Mesenchymal stem cell (in vitro differentiated cells and primary cell): Measurements from ENCODE around the gene ACYP2.
A peak's percentile ranks its signal among the peaks of the same experiment; 100 is the strongest.

Source experiments
- DNase-seq: peaks from one replicate; pipeline ENCODE4 v3.0.0-alpha.2; 2013
- H2AFZ ChIP-seq: one replicate; pipeline ENCODE4 v1.6.1; 2013; ENCODE audit warnings: low read depth, mild to moderate bottlenecking, control low read depth, inconsistent platforms, low read length, moderate library complexity
- H2AK5ac ChIP-seq: 2 replicates; pipeline ENCODE4 v1.6.1; 2013; ENCODE audit warnings: low read length, moderate library complexity, mild to moderate bottlenecking, inconsistent platforms; ENCODE audit not compliant: severe bottlenecking
- H2BK120ac ChIP-seq: one replicate; pipeline ENCODE4 v1.6.1; 2013; ENCODE audit warnings: low read depth, mild to moderate bottlenecking, inconsistent platforms, low read length, moderate library complexity
- H2BK12ac ChIP-seq, 2 experiments: one replicate each; pipeline ENCODE4 v1.6.1; 2013; ENCODE audit warnings: inconsistent platforms in 2 of 2, low read length in 2 of 2, mild to moderate bottlenecking in 2 of 2, moderate library complexity in 2 of 2, control low read depth in 1 of 2
- H2BK15ac ChIP-seq: one replicate; pipeline ENCODE4 v1.6.1; 2013; ENCODE audit warnings: mild to moderate bottlenecking, low read depth, inconsistent platforms; ENCODE audit not compliant: poor library complexity, severe bottlenecking
- H2BK5ac ChIP-seq: 2 replicates; pipeline ENCODE4 v1.6.1; 2013; ENCODE audit warnings: low read depth, mild to moderate bottlenecking, low read length, control low read depth, inconsistent platforms; ENCODE audit not compliant: poor library complexity, severe bottlenecking
- H3K14ac ChIP-seq, 2 experiments: one replicate each; pipeline ENCODE4 v1.6.1; 2013; ENCODE audit warnings: inconsistent platforms in 2 of 2, low read length in 2 of 2, control low read depth in 1 of 2, mild to moderate bottlenecking in 1 of 2, moderate library complexity in 1 of 2
- H3K18ac ChIP-seq, 2 experiments: one replicate each; pipeline ENCODE4 v1.6.1; 2013; ENCODE audit warnings: inconsistent platforms in 2 of 2, low read length in 2 of 2, control low read depth in 1 of 2, low read depth in 1 of 2, mild to moderate bottlenecking in 1 of 2
- H3K23ac ChIP-seq, 2 experiments: one replicate each; pipeline ENCODE4 v1.6.1; 2013; ENCODE audit warnings: inconsistent platforms in 2 of 2, low read length in 2 of 2, mild to moderate bottlenecking in 2 of 2, moderate library complexity in 2 of 2, control low read depth in 1 of 2
- H3K27ac ChIP-seq: 2 replicates; pipeline ENCODE4 v1.5.1; 2013; ENCODE audit warnings: mild to moderate bottlenecking, moderate library complexity, low read length, control low read depth, inconsistent platforms; ENCODE audit not compliant: poor library complexity, severe bottlenecking
- H3K27me3 ChIP-seq, 2 experiments: 2 replicates each; pipeline versions ENCODE4 v1.6.1 to v1.7.0; 2013; ENCODE audit warnings: low read length in 2 of 2, mild to moderate bottlenecking in 2 of 2, moderate library complexity in 2 of 2, control low read depth in 1 of 2, inconsistent platforms in 1 of 2; ENCODE audit not compliant: control insufficient read depth in 1 of 2, insufficient read depth in 1 of 2
- H3K36me3 ChIP-seq, 2 experiments: 2 replicates each; pipeline versions ENCODE4 v1.6.1 to v1.7.0; 2013; ENCODE audit warnings: low read length in 2 of 2, control low read depth in 1 of 2, inconsistent platforms in 1 of 2, low read depth in 1 of 2, mild to moderate bottlenecking in 1 of 2; ENCODE audit not compliant: insufficient read depth in 2 of 2, control insufficient read depth in 1 of 2
- H3K4ac ChIP-seq, 2 experiments: one replicate each; pipeline ENCODE4 v1.6.1; 2013; ENCODE audit warnings: inconsistent platforms in 2 of 2, low read length in 2 of 2, mild to moderate bottlenecking in 2 of 2, moderate library complexity in 2 of 2, control low read depth in 1 of 2, low read depth in 1 of 2
- H3K4me1 ChIP-seq: 2 replicates; pipeline ENCODE4 v1.6.1; 2013; ENCODE audit warnings: low read depth, low read length, control low read depth; ENCODE audit not compliant: control insufficient read depth, insufficient read depth
- H3K4me2 ChIP-seq: 2 replicates; pipeline ENCODE4 v1.6.1; 2013; ENCODE audit warnings: low read length, mild to moderate bottlenecking, inconsistent platforms; ENCODE audit not compliant: poor library complexity, severe bottlenecking
- H3K4me3 ChIP-seq, 2 experiments: 2 replicates each; pipeline versions ENCODE4 v1.5.1 to v1.7.0; 2013; ENCODE audit warnings: low read length in 2 of 2, mild to moderate bottlenecking in 2 of 2, control low read depth in 1 of 2, low read depth in 1 of 2; ENCODE audit not compliant: insufficient read depth in 1 of 2
- H3K79me1 ChIP-seq: replicated peaks from 2 replicates; pipeline ENCODE4 v1.6.1; 2013; ENCODE audit warnings: mild to moderate bottlenecking, control low read depth, low read length, inconsistent platforms; ENCODE audit not compliant: poor library complexity, severe bottlenecking
- H3K9ac ChIP-seq: 2 replicates; pipeline ENCODE4 v1.7.0; 2013; ENCODE audit warnings: mild to moderate bottlenecking, low read length, moderate library complexity
- H3K9me3 ChIP-seq: 2 replicates; pipeline ENCODE4 v1.7.0; 2013; ENCODE audit warnings: mild to moderate bottlenecking, low read length; ENCODE audit not compliant: control insufficient read depth
- H4K8ac ChIP-seq: one replicate; pipeline ENCODE4 v1.6.1; 2013; ENCODE audit warnings: inconsistent platforms, mild to moderate bottlenecking, low read length, moderate library complexity
- H4K91ac ChIP-seq: one replicate; pipeline ENCODE4 v1.6.1; 2013; ENCODE audit warnings: mild to moderate bottlenecking, low read length, inconsistent platforms
- WGBS: methylation state at CpG from one replicate; pipeline ENCODE4 v1.1.7; 2013; ENCODE audit warnings: mixed read lengths; 5-methylcytosine and 5-hydroxymethylcytosine counted together

Gene ACYP2

DNA sequence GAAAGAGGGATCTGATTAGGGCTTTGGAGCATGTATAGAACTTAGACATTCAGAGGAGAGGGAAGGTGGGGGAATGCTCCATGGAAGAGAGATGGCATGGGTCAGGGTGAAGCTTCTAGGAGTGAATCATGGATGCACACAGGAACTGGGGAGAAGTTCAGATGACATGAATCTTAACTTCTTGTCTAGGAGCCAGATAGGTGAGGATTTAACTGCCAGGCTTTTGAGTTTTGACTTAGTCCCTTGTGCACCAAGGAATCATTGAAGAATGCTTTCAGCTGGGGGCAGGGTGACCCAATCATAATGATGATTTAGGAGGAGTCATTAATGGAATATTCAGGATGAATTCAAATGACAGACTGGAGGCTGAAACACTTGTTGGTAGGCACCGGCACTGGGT lies 48.7 kb downstream of the ACYP2 start:
- no peaks in the 10 kb centered on the region for H3K4me1 ChIP-seq
- no peak overlapping the region for H3K27ac ChIP-seq
- no peaks in the 10 kb centered on the region for H3K9me3 ChIP-seq
- no peaks in the 10 kb centered on the region for H3K79me1 ChIP-seq
- no peak overlapping the region for H3K4me3 ChIP-seq
- no peaks in the 10 kb centered on the region for H3K27me3 ChIP-seq
- H3K4me2 ChIP-seq = no peak overlapping the region
- H3K36me3 ChIP-seq = no peaks in the 10 kb centered on the region
- no peak overlapping the region for H4K91ac ChIP-seq
- no peak overlapping the region for H2BK120ac ChIP-seq
- H3K9ac ChIP-seq = no peak overlapping the region
- H3K4ac ChIP-seq = no peak overlapping the region
- no peak overlapping the region for H4K8ac ChIP-seq
- no peak overlapping the region for H3K23ac ChIP-seq
- H2BK15ac ChIP-seq = no peak overlapping the region
- no peak overlapping the region for H2AK5ac ChIP-seq
- 100% methylated on average over 1 of the region's 1 CpG for WGBS
- no peak overlapping the region for H3K14ac ChIP-seq
- H2BK12ac ChIP-seq = no peak overlapping the region
- no peak overlapping the region for H2BK5ac ChIP-seq
- no peak overlapping the region for H3K18ac ChIP-seq
- no peak for DNase-seq
- no peak overlapping the region for H2AFZ ChIP-seq

DNA sequence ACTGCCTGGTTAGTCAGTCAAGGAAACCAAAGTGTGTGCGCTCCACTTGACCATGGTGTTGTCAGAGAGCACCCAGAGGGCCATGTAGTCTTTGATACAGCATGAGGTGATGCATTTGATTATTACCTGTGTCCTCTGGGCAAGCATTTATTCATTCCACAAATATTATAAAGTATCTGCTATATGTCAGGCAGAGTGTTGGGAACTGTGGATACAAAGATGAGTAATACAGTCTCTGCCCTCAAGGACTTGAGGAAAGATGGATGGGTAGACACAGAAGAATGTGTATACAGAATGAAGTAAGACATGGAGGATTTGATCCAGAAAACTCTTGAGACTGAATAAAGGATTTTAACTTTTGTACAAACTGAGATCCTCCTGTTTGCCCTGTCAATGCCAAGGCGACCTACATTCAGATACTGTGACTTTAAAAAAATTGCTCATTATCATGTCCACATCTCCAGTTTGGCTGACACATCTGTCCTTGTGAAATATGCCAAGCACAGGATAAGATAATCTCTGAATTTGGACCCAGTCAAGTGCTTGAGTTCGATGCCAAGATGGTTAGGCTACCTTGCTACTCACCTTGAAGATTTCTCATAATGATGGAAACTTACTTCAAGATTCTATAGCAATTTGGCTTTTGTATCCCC lies 50.8 kb downstream of the ACYP2 start:
- no peak overlapping the region for H3K18ac ChIP-seq

DNA sequence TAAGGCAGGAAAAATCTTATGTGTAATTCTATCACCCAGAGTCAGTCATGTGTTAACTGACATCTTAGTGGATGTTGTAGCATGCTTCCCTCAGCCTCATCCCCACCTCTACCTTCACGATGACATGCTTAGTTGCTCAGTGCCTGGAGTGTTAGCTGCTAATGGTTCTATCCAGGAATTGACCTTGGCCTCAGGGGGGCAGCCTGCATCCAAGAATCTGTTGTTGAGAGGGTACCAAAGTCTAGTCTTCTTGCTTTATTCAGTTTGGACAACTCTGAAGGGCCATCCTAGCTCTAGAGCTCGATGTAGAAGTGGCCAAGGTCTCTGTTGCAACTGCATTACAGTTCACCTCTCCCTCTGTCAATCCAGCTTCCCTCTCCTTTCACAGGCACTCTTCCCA lies 61.2 kb downstream of the ACYP2 start:
- Histone ChIP-seq H2BK12ac (no peak overlapping the region), H3K9ac (no peak overlapping the region), H3K4me1 (no peaks in the 10 kb centered on the region), H2AFZ (no peak overlapping the region), H3K18ac (no peak overlapping the region), H3K4me3 (no peak overlapping the region), H2BK120ac (no peak overlapping the region), H3K79me1 (peaks cover 1% of the 10 kb centered on the region), H2BK15ac (no peak overlapping the region), H3K9me3 (no peaks in the 10 kb centered on the region), H3K27ac (no peak overlapping the region), H3K36me3 (no peaks in the 10 kb centered on the region), H2AK5ac (no peak overlapping the region), H3K4ac (no peak overlapping the region), H3K14ac (no peak overlapping the region), H2BK5ac (no peak overlapping the region), H4K8ac (no peak overlapping the region), H3K4me2 (no peak overlapping the region), H4K91ac (no peak overlapping the region), H3K27me3 (no peaks in the 10 kb centered on the region), H3K23ac (no peak overlapping the region)
- peak; percentile 70 for DNase-seq
- WGBS = 27% methylated on average over 2 of the region's 2 CpGs

More for the DNA sequence above, 50.8 kb downstream of the ACYP2 start:
- no peak overlapping the region for H3K27ac ChIP-seq
- no peaks in the 10 kb centered on the region for H3K36me3 ChIP-seq
- peak; percentile 11 for DNase-seq
- no peak overlapping the region for H2BK12ac ChIP-seq
- H2BK15ac ChIP-seq = no peak overlapping the region
- 97% methylated on average over 2 of the region's 3 CpGs for WGBS
- no peak overlapping the region for H2BK5ac ChIP-seq
- H3K4me3 ChIP-seq = no peak overlapping the region
- H2AK5ac ChIP-seq = no peak overlapping the region
- no peak overlapping the region for H3K23ac ChIP-seq
- no peak overlapping the region for H4K8ac ChIP-seq
- H3K9ac ChIP-seq = no peak overlapping the region
- H2AFZ ChIP-seq = no peak overlapping the region
- no peak overlapping the region for H2BK120ac ChIP-seq
- no peaks in the 10 kb centered on the region for H3K4me1 ChIP-seq
- H4K91ac ChIP-seq = no peak overlapping the region
- H3K79me1 ChIP-seq = peaks cover 2% of the 10 kb centered on the region
- no peak overlapping the region for H3K4ac ChIP-seq
- no peaks in the 10 kb centered on the region for H3K27me3 ChIP-seq
- no peak overlapping the region for H3K14ac ChIP-seq
- H3K4me2 ChIP-seq = no peak overlapping the region
- no peaks in the 10 kb centered on the region for H3K9me3 ChIP-seq

DNA sequence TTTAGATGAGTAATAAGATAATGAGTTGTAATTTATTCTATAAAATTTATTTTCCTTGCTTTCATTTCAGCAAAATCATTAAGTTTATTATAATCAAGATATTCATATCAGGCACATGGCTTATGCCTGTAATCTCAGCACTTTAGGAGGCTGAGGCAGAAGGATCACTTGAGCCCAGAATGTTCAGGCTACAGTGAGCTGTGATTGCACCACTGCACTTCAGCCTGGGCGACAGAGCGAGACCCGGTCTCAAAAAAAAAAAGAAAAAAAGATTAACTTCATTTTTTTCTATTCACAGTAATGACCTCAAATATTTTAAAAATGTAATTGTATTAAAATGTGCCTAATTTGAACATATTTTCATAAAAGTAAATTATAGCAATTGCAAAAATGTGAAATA lies 67.9 kb downstream of the ACYP2 start:
- no peak overlapping the region for H3K23ac ChIP-seq
- no peak for DNase-seq
- H3K4ac ChIP-seq = no peak overlapping the region
- H2BK120ac ChIP-seq = no peak overlapping the region
- H3K4me1 ChIP-seq = no peaks in the 10 kb centered on the region
- H3K9me3 ChIP-seq = no peaks in the 10 kb centered on the region
- H2BK5ac ChIP-seq = no peak overlapping the region
- no peak overlapping the region for H2AK5ac ChIP-seq
- no peak overlapping the region for H3K4me3 ChIP-seq
- no peak overlapping the region for H3K27ac ChIP-seq
- no peaks in the 10 kb centered on the region for H3K79me1 ChIP-seq
- no peak overlapping the region for H4K8ac ChIP-seq
- no peak overlapping the region for H2BK15ac ChIP-seq
- no peaks in the 10 kb centered on the region for H3K36me3 ChIP-seq
- H3K9ac ChIP-seq = no peak overlapping the region
- H3K27me3 ChIP-seq = no peaks in the 10 kb centered on the region
- H2AFZ ChIP-seq = no peak overlapping the region
- no peak overlapping the region for H4K91ac ChIP-seq
- no CpG with 5 or more reads among the region's 3 CpGs for WGBS
- no peak overlapping the region for H3K14ac ChIP-seq
- no peak overlapping the region for H3K18ac ChIP-seq
- no peak overlapping the region for H2BK12ac ChIP-seq
- no peak overlapping the region for H3K4me2 ChIP-seq
